CD4-positive, alpha-beta T cell treated with Interleukin-17A for 1 hour (primary cell): ENCODE measurements around the gene TOE1.
A peak's percentile ranks its signal among the peaks of the same experiment; 100 is the strongest.

Source experiments
- DNase-seq: peaks from one replicate; pipeline ENCODE4 v3.0.0-alpha.2; 2020

Gene TOE1

GRCh38 chr1:45327644-45328515 is 12.1 kb upstream of the TOE1 start:
- no peak for DNase-seq

GRCh38 chr1:45328680-45329079 is 11.3 kb upstream of the TOE1 start:
- no peak for DNase-seq

- no peak for DNase-seq
Observed at GRCh38 chr1:45329445-45329844, 10.5 kb upstream of the TOE1 start.

GRCh38 chr1:45331436-45332345 is 8.3 kb upstream of the TOE1 start:
- no peak for DNase-seq

GRCh38 chr1:45332346-45332720 is 7.6 kb upstream of the TOE1 start:
- DNase-seq: no peak

- DNase-seq: no peak
Observed at GRCh38 chr1:45334308-45335245, 5.4 kb upstream of the TOE1 start.

- DNase-seq: no peak
Observed at GRCh38 chr1:45335855-45336324, 4.1 kb upstream of the TOE1 start.

GRCh38 chr1:45337630-45338325 is 2.2 kb upstream of the TOE1 start:
- DNase-seq: no peak

- DNase-seq: peak; percentile 28
Observed at GRCh38 chr1:45340816-45341466, 971 bp downstream of the TOE1 start.

- DNase-seq: no peak
Observed at GRCh38 chr1:45344499-45344898, 4.5 kb downstream of the TOE1 start.

- DNase-seq: no peak
Observed at GRCh38 chr1:45345014-45345413, 5.0 kb downstream of the TOE1 start.

GRCh38 chr1:45346473-45346872 is 6.5 kb downstream of the TOE1 start:
- DNase-seq: no peak

GRCh38 chr1:45348020-45348419 is 8.1 kb downstream of the TOE1 start:
- no peak for DNase-seq

GRCh38 chr1:45348609-45348965 is 8.6 kb downstream of the TOE1 start:
- no peak for DNase-seq

- no peak for DNase-seq
Observed at GRCh38 chr1:45348966-45349677, 9.2 kb downstream of the TOE1 start.

GRCh38 chr1:45351508-45351907 is 11.5 kb downstream of the TOE1 start:
- no peak for DNase-seq

- no peak for DNase-seq
Observed at GRCh38 chr1:45353685-45354084, 13.7 kb downstream of the TOE1 start.

- no peak for DNase-seq
Observed at GRCh38 chr1:45354838-45355237, 14.9 kb downstream of the TOE1 start.

GRCh38 chr1:45355683-45356082 is 15.7 kb downstream of the TOE1 start:
- no peak for DNase-seq

- no peak for DNase-seq
Observed at GRCh38 chr1:45356186-45356585, 16.2 kb downstream of the TOE1 start.
